AG04450 (cell line): ENCODE data around the gene BARX1. TPM values are rescaled to one million over a fixed set of nuclear protein-coding genes. Genes with fewer than 3 reads are reported as not detected.

Experiments
- CTCF ChIA-PET: fragments of 300-600, 350-600 bp; formaldehyde crosslinking; extraction: SDS; loops from one replicate; lab custom pipeline; 2022; ENCODE audit warnings: antibody characterized with exemption, inconsistent platforms; lab: Charles Lee
- POLR2A ChIA-PET: fragments of 350-600 bp; formaldehyde crosslinking; extraction: SDS; loops from one replicate; lab custom pipeline; 2021; ENCODE audit warnings: antibody characterized with exemption, inconsistent platforms; lab: Yijun Ruan, JAX
- DNase-seq: peaks from one replicate; pipeline ENCODE4 v3.0.0-alpha.2; 2011; ENCODE audit warnings: low read depth, low spot score
- H3K27ac ChIP-seq: one replicate; pipeline ENCODE4 v1.5.1; 2012; ENCODE audit warnings: low read depth, low read length, control low read depth
- H3K27me3 ChIP-seq: one replicate; pipeline ENCODE4 v1.6.0; 2012; ENCODE audit warnings: low read length; ENCODE audit not compliant: control insufficient read depth, insufficient read depth
- H3K4me3 ChIP-seq: 2 replicates; pipeline ENCODE4 v1.5.1; 2011; ENCODE audit warnings: mild to moderate bottlenecking, low read depth, low read length, control low read depth
- H3K9me3 ChIP-seq: 2 replicates; pipeline ENCODE4 v1.5.1; 2012; ENCODE audit warnings: low read length; ENCODE audit not compliant: control insufficient read depth, insufficient read depth
- CTCF ChIP-seq: IDR thresholded peaks from 2 replicates; pipeline ENCODE4 v1.5.1; 2011; ENCODE audit warnings: low read depth, low read length, control low read depth, inconsistent platforms
- polyA plus RNA-seq: library from polyadenylated mRNA; depleted of rRNA; stranded (reverse); fragments of >200 nt; gene quantifications from 2 replicates; pipeline ENCODE4 v1.2.3, GENCODE V29; 2011

BARX1 gene
- polyA plus RNA-seq, 1 experiment, result not detected

DNA sequence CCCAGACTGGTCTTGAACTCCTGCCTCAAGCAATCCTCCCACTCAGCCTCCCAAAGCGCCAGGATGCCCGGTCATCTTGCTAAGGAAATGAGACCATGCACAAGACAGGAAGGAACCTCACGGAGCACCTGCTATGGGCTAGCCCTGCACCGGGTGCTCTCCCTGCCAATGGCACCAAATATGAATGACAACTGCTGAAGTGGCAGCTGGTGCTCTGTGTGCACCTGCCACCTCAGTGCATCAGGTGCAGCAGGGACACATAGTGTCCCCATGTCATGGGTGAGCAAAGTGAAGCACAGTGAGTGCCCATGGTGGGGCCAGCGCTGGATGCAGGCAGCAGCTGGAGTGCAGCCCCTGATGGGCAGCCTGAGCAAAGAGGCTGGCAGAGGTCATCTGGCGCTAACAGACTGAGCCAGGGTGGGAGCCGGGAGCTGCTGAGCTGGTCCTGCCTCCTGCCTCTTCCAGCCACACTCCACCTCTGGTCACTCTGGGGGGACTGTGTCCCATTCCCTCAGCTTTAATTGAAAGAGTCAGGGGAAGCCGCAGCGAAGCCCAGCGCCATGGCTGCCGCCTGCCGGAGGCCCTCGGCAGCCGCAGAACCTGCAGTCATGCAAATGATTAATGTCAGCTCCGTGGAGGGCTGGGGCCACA, 46.4 kb downstream of the BARX1 start:
- H3K27me3 ChIP-seq, result peaks cover 23% of the 10 kb centered on the region
- TF ChIP-seq CTCF, result no peak
- H3K4me3 ChIP-seq, result no peak overlapping the region
- no peaks in the 10 kb centered on the region; the same call in 1 of the 2 replicates for H3K9me3 ChIP-seq
- DNase-seq, result no peak
- CTCF ChIA-PET, result interaction anchor here (1.0 kb wide), 1 partner anchor 53 kb away, joined by 3 read pairs; no protein-coding TSS in a partner anchor
- POLR2A ChIA-PET, result no interaction called here
- H3K27ac ChIP-seq, result no peak overlapping the region

DNA sequence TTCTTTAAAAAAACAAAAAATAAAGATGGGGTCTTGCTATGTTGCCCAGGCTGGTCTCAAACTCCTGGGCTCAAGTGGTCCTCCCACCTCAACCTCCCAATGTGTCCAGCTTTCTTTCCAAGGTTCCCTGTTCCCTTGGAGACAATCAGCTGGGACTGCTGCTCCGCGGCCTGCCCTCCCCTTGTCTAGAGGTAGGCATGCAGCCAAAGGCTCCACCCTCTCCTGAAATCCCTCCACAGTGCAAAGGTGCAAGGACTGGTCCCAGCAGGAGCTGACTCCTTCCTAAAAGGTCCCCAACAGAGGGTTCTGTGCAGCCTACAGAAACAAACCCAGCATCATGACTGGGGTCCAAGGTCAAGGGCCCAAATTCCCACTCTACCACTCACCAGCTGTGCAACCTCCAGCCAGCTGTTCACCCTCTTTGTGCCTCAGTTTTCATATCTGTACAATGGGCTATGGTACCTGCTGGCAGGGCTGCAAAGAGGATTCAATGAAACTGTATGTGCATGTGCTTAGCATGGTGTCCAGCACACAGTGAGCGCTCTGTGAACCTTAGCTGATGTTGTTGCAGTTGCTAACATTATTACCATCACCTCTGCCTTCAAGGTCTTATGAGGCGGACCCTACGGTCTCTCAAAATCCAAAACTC, 47.5 kb downstream of the BARX1 start:
- DNase-seq, result no peak
- Histone ChIP-seq H3K9me3 (no peaks in the 10 kb centered on the region; the same call in 1 of the 2 replicates), H3K27me3 (peaks cover 23% of the 10 kb centered on the region), H3K27ac (no peak overlapping the region), H3K4me3 (no peak overlapping the region)
- POLR2A ChIA-PET, result no interaction called here
- no peak for TF ChIP-seq CTCF
- CTCF ChIA-PET, result no interaction called here

GRCh38 chr9:93906195-93906880, 48.8 kb downstream of the BARX1 start:
- H3K27ac ChIP-seq, result no peak overlapping the region
- DNase-seq, result no peak
- ChIA-PET POLR2A (no interaction called here), CTCF (no interaction called here)
- peaks cover 11% of the 10 kb centered on the region for H3K27me3 ChIP-seq
- no peak for TF ChIP-seq CTCF
- H3K9me3 ChIP-seq, result no peaks in the 10 kb centered on the region; the same call in 1 of the 2 replicates
- H3K4me3 ChIP-seq, result no peak overlapping the region

GRCh38 chr9:93905473-93906133, 49.6 kb downstream of the BARX1 start:
- ChIA-PET CTCF (no interaction called here), POLR2A (no interaction called here)
- no peak for TF ChIP-seq CTCF

More at GRCh38 chr9:93905473-93906133, 49.6 kb downstream of the BARX1 start:
- peaks cover 4% of the 10 kb centered on the region for H3K27me3 ChIP-seq
- no peak overlapping the region for H3K4me3 ChIP-seq
- DNase-seq, result no peak
- H3K27ac ChIP-seq, result no peak overlapping the region
- no peaks in the 10 kb centered on the region; the same call in 1 of the 2 replicates for H3K9me3 ChIP-seq
